HepG2 (cell line): ENCODE data around the gene ZNFX1. TPM values are rescaled to one million over a fixed set of nuclear protein-coding genes. Genes with fewer than 3 reads are reported as not detected.

Source experiments
- ATF4 ChIP-seq, 2 experiments: fragments of 450-650 bp in 1 of 2; sonication (generic) in 1 of 2; formaldehyde crosslinking; IDR thresholded peaks; 2 replicates each; pipeline versions ENCODE4 v1.5.0 to v1.8.0; 2020 to 2022; ENCODE audit warnings: mild to moderate bottlenecking in 1 of 2, missing genetic modification reagents in 1 of 2
- BHLHE40 ChIP-seq: IDR thresholded peaks from 2 replicates; pipeline ENCODE4 v1.6.1; 2011; ENCODE audit warnings: low read length, improper control_type of control experiment
- GLI4 ChIP-seq: sonication (generic); formaldehyde crosslinking; IDR thresholded peaks from 2 replicates; pipeline ENCODE4 v1.5.1; 2020; ENCODE audit warnings: missing genetic modification reagents, mild to moderate bottlenecking, moderate library complexity, borderline replicate concordance
- HCFC1 ChIP-seq: fragments of 150-350 bp; IDR thresholded peaks from 2 replicates; pipeline ENCODE4 v1.6.1; 2014; ENCODE audit warnings: low read depth, low read length
- HMG20A ChIP-seq: IDR thresholded peaks from 2 replicates; pipeline ENCODE4 v1.6.1; 2016; ENCODE audit warnings: borderline replicate concordance
- HOXA3 ChIP-seq: sonication (generic); formaldehyde crosslinking; IDR thresholded peaks from 2 replicates; pipeline ENCODE4 v1.5.0; 2020; ENCODE audit warnings: missing genetic modification reagents
- HOXA9 ChIP-seq: sonication (generic); formaldehyde crosslinking; IDR thresholded peaks from 2 replicates; pipeline ENCODE4 v1.8.1; 2022; ENCODE audit warnings: missing genetic modification reagents, mild to moderate bottlenecking, moderate library complexity, borderline replicate concordance
- IKZF1 ChIP-seq: fragments of 450-650 bp; IDR thresholded peaks from 2 replicates; pipeline ENCODE4 v1.7.1; 2016
- ISX ChIP-seq: sonication (generic); formaldehyde crosslinking; conservative IDR thresholded peaks from 2 replicates; pipeline ENCODE4 v1.5.0; 2020; ENCODE audit warnings: missing genetic modification reagents
- KDM6A ChIP-seq: IDR thresholded peaks from 2 replicates; pipeline ENCODE4 v1.6.1; 2016; ENCODE audit warnings: low read depth
- NFE2 ChIP-seq: sonication (generic); formaldehyde crosslinking; IDR thresholded peaks from 2 replicates; pipeline ENCODE4 v1.4.0; 2020; ENCODE audit warnings: missing genetic modification reagents
- PAX8 ChIP-seq: sonication (generic); formaldehyde crosslinking; IDR thresholded peaks from 2 replicates; pipeline ENCODE4 v1.8.0; 2022; ENCODE audit warnings: mild to moderate bottlenecking, missing genetic modification reagents, borderline replicate concordance
- PLRG1 ChIP-seq: fragments of 450-650 bp; conservative IDR thresholded peaks from 2 replicates; pipeline ENCODE4 v1.6.1; 2016
- REPIN1 ChIP-seq: sonication (generic); formaldehyde crosslinking; IDR thresholded peaks from 2 replicates; pipeline ENCODE4 v1.8.0; 2022; ENCODE audit warnings: missing genetic modification reagents, low read depth, mild to moderate bottlenecking, borderline replicate concordance
- SKI ChIP-seq: fragments of 450-650 bp; IDR thresholded peaks from one replicate; pipeline ENCODE4 v1.6.1; 2018; ENCODE audit warnings: mild to moderate bottlenecking; ENCODE audit not compliant: partially characterized antibody
- TAF1 ChIP-seq: sonication (generic); formaldehyde crosslinking; IDR thresholded peaks from 2 replicates; pipeline ENCODE4 v1.4.0; 2020; ENCODE audit warnings: missing genetic modification reagents
- TARDBP ChIP-seq: sonication (generic); formaldehyde crosslinking; IDR thresholded peaks from 2 replicates; pipeline ENCODE4 v1.8.0; 2022; ENCODE audit warnings: mild to moderate bottlenecking, missing genetic modification reagents
- TFAP4 ChIP-seq: sonication (generic); IDR thresholded peaks from 2 replicates; pipeline ENCODE4 v1.6.1; 2016; ENCODE audit warnings: low read depth, borderline replicate concordance
- ZFP62 ChIP-seq: sonication (generic); formaldehyde crosslinking; IDR thresholded peaks from 2 replicates; pipeline ENCODE4 v1.4.0; 2020; ENCODE audit warnings: missing genetic modification reagents
- ZMYM3 ChIP-seq: sonication (generic); formaldehyde crosslinking; IDR thresholded peaks from 2 replicates; pipeline ENCODE4 v1.5.1; 2020; ENCODE audit warnings: mild to moderate bottlenecking, missing genetic modification reagents
- ZNF260 ChIP-seq: sonication (generic); formaldehyde crosslinking; IDR thresholded peaks from 2 replicates; pipeline ENCODE4 v1.4.0; 2020; ENCODE audit warnings: missing genetic modification reagents, low read depth, mild to moderate bottlenecking, borderline replicate concordance
- ZNF275 ChIP-seq: sonication (generic); formaldehyde crosslinking; IDR thresholded peaks from 2 replicates; pipeline ENCODE4 v1.8.0; 2022; ENCODE audit warnings: missing genetic modification reagents, mild to moderate bottlenecking, inconsistent platforms, borderline replicate concordance
- ZNF414 ChIP-seq: sonication (generic); formaldehyde crosslinking; IDR thresholded peaks from 2 replicates; pipeline ENCODE4 v1.5.0; 2020; ENCODE audit warnings: missing genetic modification reagents
- ZNF441 ChIP-seq: sonication (generic); formaldehyde crosslinking; IDR thresholded peaks from 2 replicates; pipeline ENCODE4 v1.7.0; 2021; ENCODE audit warnings: missing genetic modification reagents, borderline replicate concordance
- ZNF563 ChIP-seq: sonication (generic); formaldehyde crosslinking; IDR thresholded peaks from 2 replicates; pipeline ENCODE4 v1.8.0; 2022; ENCODE audit warnings: mild to moderate bottlenecking, moderate library complexity, missing genetic modification reagents
- ZNF570 ChIP-seq: sonication (generic); formaldehyde crosslinking; IDR thresholded peaks from 2 replicates; pipeline ENCODE4 v1.4.0; 2020; ENCODE audit warnings: mild to moderate bottlenecking, missing genetic modification reagents, borderline replicate concordance
- polyA plus RNA-seq, 8 experiments: library from polyadenylated mRNA; depleted of rRNA in 3 of 8; stranded (reverse) in 7 of 8; unstranded in 1 of 8; fragments of >200 nt; fragmentation: Illumina TruSeq in 4 of 8; extraction: Trizol in 4 of 8; gene quantifications; 2 replicates each; pipeline versions ENCODE4 v1.2.1 to v1.2.3, GENCODE V29; 2011 to 2016; ENCODE audit warnings: low read depth in 4 of 8, missing spikeins in 1 of 8, mixed read lengths in 1 of 8; ENCODE audit not compliant: insufficient read depth in 1 of 8
- total RNA-seq, 5 experiments: library from RNA; depleted of rRNA; stranded (reverse); fragments of >200 nt; fragmentation: Illumina TruSeq; extraction: Trizol; gene quantifications; 2 replicates each; pipeline ENCODE4 v1.2.3, GENCODE V29; 2016; ENCODE audit warnings: low read depth in 1 of 5
- TF ChIP-seq, protein P1 (sequence below): sonication (generic); formaldehyde crosslinking; IDR thresholded peaks from 2 replicates; pipeline ENCODE4 v1.8.1; 2023; ENCODE audit warnings: mild to moderate bottlenecking, missing genetic modification reagents, borderline replicate concordance

Gene ZNFX1
- total and polyA plus RNA-seq, 2 of the 13 experiments (the other 11 are each of a cell fraction or from before 2014, with no cell fraction given): 2.9 to 11.1 TPM

- TF ChIP-seq ATF4 (CRISPR knock-in tag; IDR thresholded peaks at IDR 0.05) (peak in 1 of 2 experiments; percentile 26; a peak in 2 of 4 replicates), ZNF260 (no peak), ZNF414 (CRISPR knock-in tag) (no peak), ZMYM3 (CRISPR knock-in tag) (peak; percentile 41; the same call in 1 of the 2 replicates), PAX8 (no peak), REPIN1 (CRISPR knock-in tag) (no peak), HOXA9 (CRISPR knock-in tag) (0 out of 2 replicates have a peak, but pooled peaks have one; percentile 16), ZNF441 (CRISPR knock-in tag) (no peak), ZNF275 (CRISPR knock-in tag) (0 out of 2 replicates have a peak, but pooled peaks have one; percentile 2), HOXA3 (CRISPR knock-in tag) (no peak), ZNF563 (CRISPR knock-in tag) (peak; percentile 39; the same call in 1 of the 2 replicates), BHLHE40 (no peak), ISX (CRISPR knock-in tag) (no peak; the same call in 1 of the 2 replicates), HMG20A (CRISPR knock-in tag) (no peak), KDM6A (CRISPR knock-in tag) (no peak), PLRG1 (no peak), HCFC1 (no peak), SKI (no peak), GLI4 (no peak; the same call in 1 of the 2 replicates), TFAP4 (no peak), ZNF570 (no peak), NFE2 (no peak), TARDBP (CRISPR knock-in tag) (no peak), ZFP62 (no peak), TAF1 (CRISPR knock-in tag) (peak; percentile 63; the same call in 1 of the 2 replicates), IKZF1 (no peak)
- TF ChIP-seq, protein P1, sequence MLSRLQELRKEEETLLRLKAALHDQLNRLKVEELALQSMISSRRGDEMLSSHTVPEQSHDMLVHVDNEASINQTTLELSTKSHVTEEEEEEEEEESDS (CRISPR knock-in tag): no peak
These were observed 1.2 kb upstream of the ZNFX1 start (continued) for GRCh38 chr20:49278818-49279676.
